GM18526 (cell line): Measurements from ENCODE around the gene MSANTD1.

Source experiments
- POLR2A ChIP-seq: IDR thresholded peaks from 3 replicates; pipeline ENCODE4 v1.6.1; 2011; ENCODE audit not compliant: insufficient read length; ENCODE audit errors: extremely low read depth

The MSANTD1 gene

GRCh38 chr4:3256230-3257102 lies 7.5 kb downstream of the MSANTD1 start:
- no peak for TF ChIP-seq POLR2A

- TF ChIP-seq POLR2A = no peak
Observed at GRCh38 chr4:3257103-3257555, 8.2 kb downstream of the MSANTD1 start.

- TF ChIP-seq POLR2A = no peak
Observed at GRCh38 chr4:3257556-3258482, 8.9 kb downstream of the MSANTD1 start.

GRCh38 chr4:3261411-3262207 lies 12.7 kb downstream of the MSANTD1 start:
- TF ChIP-seq POLR2A = no peak

DNA sequence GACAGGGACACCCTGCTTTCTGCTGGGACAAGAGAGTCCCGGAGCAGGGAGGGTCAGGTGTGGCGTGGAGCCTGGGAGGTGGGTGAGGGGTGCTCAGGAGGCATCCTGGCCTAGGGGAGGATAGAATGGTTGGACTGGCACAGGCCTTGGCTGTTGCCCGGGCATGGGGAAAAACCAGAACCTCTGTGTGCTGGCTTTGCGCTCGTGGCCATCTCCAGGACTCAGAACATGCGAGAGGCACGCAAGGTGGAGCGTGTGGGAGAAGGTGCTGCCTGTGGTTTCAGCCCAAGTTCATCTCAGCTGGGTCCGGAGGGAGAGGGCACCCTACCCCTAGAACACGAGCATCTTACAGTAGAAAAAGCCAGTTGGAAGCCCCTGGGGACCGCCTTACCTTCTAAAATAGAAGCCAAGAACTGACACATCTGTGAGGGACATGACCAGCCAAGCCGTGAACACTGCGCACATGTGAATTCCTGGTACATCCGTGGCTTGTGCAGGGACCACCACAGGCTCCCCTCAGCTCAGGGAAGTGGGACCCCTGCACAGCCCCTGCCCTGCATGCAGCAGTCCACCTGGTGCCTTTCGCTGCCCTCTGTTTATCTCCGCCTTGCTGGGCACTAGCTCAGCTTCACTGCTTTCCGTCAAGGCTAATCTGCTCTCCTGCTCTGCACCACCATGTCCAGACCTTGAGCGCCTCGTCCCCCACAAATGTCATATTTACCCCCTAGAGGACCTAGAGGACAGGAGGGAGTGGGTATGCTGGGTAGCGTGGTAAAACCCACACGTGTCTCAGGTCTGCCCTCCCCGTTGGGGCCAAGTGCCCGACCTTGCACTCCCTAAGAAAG lies 13.5 kb downstream of the MSANTD1 start:
- TF ChIP-seq POLR2A = no peak

DNA sequence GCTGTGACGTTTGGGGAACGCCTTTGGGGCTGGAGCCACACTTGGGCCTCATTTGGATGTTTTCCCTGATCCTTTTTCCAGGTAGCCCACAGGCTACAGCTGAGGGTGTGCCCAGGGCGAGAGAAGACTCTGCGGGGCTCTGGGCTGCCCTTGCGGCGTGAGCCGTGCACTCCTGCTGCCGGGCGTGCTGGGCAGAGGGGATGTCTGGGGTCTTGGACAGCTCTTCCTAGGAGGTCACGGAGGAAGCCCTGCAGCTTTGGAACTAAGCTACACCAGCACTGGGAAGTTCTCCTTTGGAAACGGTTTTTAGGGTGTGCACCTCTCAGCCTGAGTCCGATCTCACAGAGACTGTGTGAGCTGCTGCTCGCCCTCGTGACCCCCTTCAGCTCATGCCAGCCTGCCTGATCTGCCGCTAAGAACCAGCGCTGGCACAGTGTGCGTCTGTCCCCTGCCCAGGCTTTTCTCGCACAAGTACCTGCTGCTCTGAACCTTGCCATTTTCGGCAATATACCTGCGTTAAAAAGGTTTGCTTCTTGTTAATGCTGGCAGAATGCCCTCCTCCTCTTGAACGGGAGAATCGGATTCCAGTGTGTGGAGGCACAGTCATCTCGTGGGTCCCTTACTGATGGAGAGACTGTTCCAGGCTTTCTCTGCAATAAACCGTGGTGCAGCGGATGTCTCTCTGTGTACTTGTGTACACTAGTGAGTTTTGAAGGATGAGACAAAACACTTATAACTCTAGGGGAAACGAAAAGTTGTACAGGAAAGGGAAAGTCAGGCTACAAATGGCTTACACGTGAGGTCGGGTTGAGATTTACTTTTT lies 14.3 kb downstream of the MSANTD1 start:
- no peak for TF ChIP-seq POLR2A

GRCh38 chr4:3263876-3264193 lies 14.9 kb downstream of the MSANTD1 start:
- TF ChIP-seq POLR2A = no peak

GRCh38 chr4:3266076-3266475 lies 17.1 kb downstream of the MSANTD1 start:
- no peak for TF ChIP-seq POLR2A

- TF ChIP-seq POLR2A = no peak
Observed at GRCh38 chr4:3267576-3268394, 18.8 kb downstream of the MSANTD1 start.

GRCh38 chr4:3268395-3269104 lies 19.6 kb downstream of the MSANTD1 start:
- no peak for TF ChIP-seq POLR2A

- no peak for TF ChIP-seq POLR2A
Observed at GRCh38 chr4:3269105-3269927, 20.4 kb downstream of the MSANTD1 start.

DNA sequence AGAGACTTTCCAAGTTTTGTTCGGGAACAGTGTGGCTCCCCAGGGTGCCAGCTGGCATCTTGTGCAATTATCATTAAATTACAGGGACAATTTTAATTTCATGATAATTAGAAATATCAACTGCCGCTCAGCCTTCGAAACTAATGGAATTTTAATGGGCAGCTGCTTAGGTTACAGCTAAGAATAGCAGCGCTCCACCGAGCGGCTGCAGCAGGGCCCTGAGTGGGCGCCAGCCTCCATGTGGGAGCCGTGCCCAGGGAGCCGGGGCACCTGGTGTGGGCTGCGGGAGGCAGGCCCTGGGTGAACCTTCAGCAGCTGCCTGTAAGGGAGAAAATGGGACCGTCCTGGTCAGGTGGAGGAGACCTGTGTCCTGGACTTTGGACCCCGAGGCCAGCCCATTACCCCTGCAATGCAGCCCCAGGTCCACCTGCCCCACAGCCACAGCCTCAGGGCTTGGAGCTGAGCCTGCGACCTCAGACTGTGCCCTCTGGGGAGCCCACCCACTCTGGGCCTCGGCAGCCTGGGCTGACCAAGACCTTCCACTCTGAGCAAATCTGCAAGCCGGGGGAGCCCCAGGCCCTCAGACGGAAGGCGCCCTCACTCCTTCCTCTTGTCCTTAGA lies 21.1 kb downstream of the MSANTD1 start:
- no peak for TF ChIP-seq POLR2A
